Suprapubic skin (tissue), 4 donors: Measurements from ENCODE around the gene FAM200A.

ENCODE experiments used
- CTCF ChIP-seq, 2 donors: fragments of 200-600 bp in 1 of 2; fragments of 450-650 bp in 1 of 2; sonication (generic) in 1 of 2; IDR thresholded peaks; one replicate each; pipeline ENCODE4 v1.5.1; 2016 to 2019; ENCODE audit warnings: antibody characterized with exemption in 2 of 2, mild to moderate bottlenecking in 1 of 2, moderate library complexity in 1 of 2
- EP300 ChIP-seq: sonication (generic); formaldehyde crosslinking; IDR thresholded peaks from one replicate; pipeline ENCODE4 v1.6.1; 2017; ENCODE audit warnings: antibody characterized with exemption
- POLR2A ChIP-seq, 2 donors: fragments of 450-650 bp; IDR thresholded peaks; one replicate each; pipeline ENCODE4 v1.6.1; 2017; ENCODE audit warnings: antibody characterized with exemption in 2 of 2, mild to moderate bottlenecking in 2 of 2, moderate library complexity in 2 of 2
- POLR2AphosphoS5 ChIP-seq, 3 donors: sonication (generic); formaldehyde crosslinking; IDR thresholded peaks; one replicate each; pipeline ENCODE4 v1.6.1; 2017; ENCODE audit warnings: antibody characterized with exemption in 3 of 3

- TF ChIP-seq EP300 (no peak), POLR2AphosphoS5 (IDR thresholded peaks at IDR 0.05) (no peak), CTCF (IDR thresholded peaks at IDR 0.05) (no peak), POLR2A (IDR thresholded peaks at IDR 0.05) (no peak)
These were observed 43.2 kb upstream of the FAM200A start for GRCh38 chr7:99594948-99595745.
